Muscle layer of duodenum (tissue), 2 donors: ENCODE data around the gene UGT3A2.

Experiments
- H3K27ac ChIP-seq: one replicate; pipeline ENCODE4 v1.7.0; 2013; ENCODE audit warnings: mild to moderate bottlenecking, low read length
- H3K27me3 ChIP-seq: one replicate; pipeline ENCODE4 v1.7.0; 2013; ENCODE audit warnings: low read depth, mild to moderate bottlenecking, control low read depth, low read length
- H3K36me3 ChIP-seq, 2 donors: one replicate each; pipeline ENCODE4 v1.7.0; 2013; ENCODE audit warnings: low read length in 2 of 2, control low read depth in 1 of 2, mild to moderate bottlenecking in 1 of 2; ENCODE audit not compliant: insufficient read depth in 2 of 2, control insufficient read depth in 1 of 2
- H3K4me1 ChIP-seq, 2 donors: one replicate each; pipeline ENCODE4 v1.7.0; 2013; ENCODE audit warnings: low read length in 2 of 2, mild to moderate bottlenecking in 2 of 2, control low read depth in 1 of 2, moderate library complexity in 1 of 2; ENCODE audit not compliant: insufficient read depth in 2 of 2, control insufficient read depth in 1 of 2
- H3K4me3 ChIP-seq, 2 donors: one replicate each; pipeline ENCODE4 v1.7.0; 2013; ENCODE audit warnings: low read length in 2 of 2, low read depth in 1 of 2, mild to moderate bottlenecking in 1 of 2
- H3K9me3 ChIP-seq, 2 donors: one replicate each; pipeline ENCODE4 v1.7.0; 2013; ENCODE audit warnings: low read length in 2 of 2, control low read depth in 1 of 2, mild to moderate bottlenecking in 1 of 2; ENCODE audit not compliant: control insufficient read depth in 1 of 2
- donor health status: healthy.

The UGT3A2 gene

GRCh38 chr5:36001032-36001431 lies 65.7 kb downstream of the UGT3A2 start:
- H3K27ac ChIP-seq: no peak overlapping the region
- H3K27me3 ChIP-seq: no peaks in the 10 kb centered on the region
- no peak overlapping the region for H3K4me3 ChIP-seq
- H3K9me3 ChIP-seq: no peaks in the 10 kb centered on the region
- H3K36me3 ChIP-seq: no peaks in the 10 kb centered on the region
- H3K4me1 ChIP-seq: no peaks in the 10 kb centered on the region

GRCh38 chr5:35999547-35999946 lies 67.1 kb downstream of the UGT3A2 start:
- Histone ChIP-seq H3K4me1 (no peaks in the 10 kb centered on the region), H3K27me3 (no peaks in the 10 kb centered on the region), H3K4me3 (no peak overlapping the region), H3K36me3 (no peaks in the 10 kb centered on the region), H3K27ac (no peak overlapping the region), H3K9me3 (no peaks in the 10 kb centered on the region)

- no peak overlapping the region for H3K27ac ChIP-seq
- no peak overlapping the region for H3K4me3 ChIP-seq
- no peaks in the 10 kb centered on the region for H3K4me1 ChIP-seq
- H3K27me3 ChIP-seq: no peaks in the 10 kb centered on the region
- H3K36me3 ChIP-seq: no peaks in the 10 kb centered on the region
- H3K9me3 ChIP-seq: no peaks in the 10 kb centered on the region
Observed at GRCh38 chr5:35996076-35996475, 70.6 kb downstream of the UGT3A2 start.

- no peaks in the 10 kb centered on the region for H3K9me3 ChIP-seq
- no peak within 1 kb of the TSS for H3K4me3 ChIP-seq
- no peaks in the 10 kb centered on the region for H3K27me3 ChIP-seq
- no peaks in the 10 kb centered on the region for H3K36me3 ChIP-seq
- H3K27ac ChIP-seq: no peak within 1 kb of the TSS
- no peaks in the 10 kb centered on the region for H3K4me1 ChIP-seq
Observed at GRCh38 chr5:35990941-35991611, 75.6 kb downstream of the UGT3A2 start, which contains the start of gene UGT3A1. Gene UGT3A1 (minus strand): TSS chr5:35991390. CDS start chr5:35991240, 150 bp downstream.

- Histone ChIP-seq H3K27ac (no peak overlapping the region), H3K9me3 (no peaks in the 10 kb centered on the region), H3K4me1 (no peaks in the 10 kb centered on the region), H3K27me3 (no peaks in the 10 kb centered on the region), H3K36me3 (no peaks in the 10 kb centered on the region), H3K4me3 (no peak overlapping the region)
Observed at GRCh38 chr5:35990520-35990919, 76.2 kb downstream of the UGT3A2 start.

- Histone ChIP-seq H3K27ac (no peak overlapping the region), H3K36me3 (no peaks in the 10 kb centered on the region), H3K4me3 (no peak overlapping the region)
Observed at GRCh38 chr5:35988529-35988928, 78.2 kb downstream of the UGT3A2 start.

GRCh38 chr5:35987776-35988175 lies 78.9 kb downstream of the UGT3A2 start:
- no peaks in the 10 kb centered on the region for H3K36me3 ChIP-seq

More at GRCh38 chr5:35988529-35988928, 78.2 kb downstream of the UGT3A2 start:
- Histone ChIP-seq H3K4me1 (no peaks in the 10 kb centered on the region), H3K9me3 (no peaks in the 10 kb centered on the region), H3K27me3 (no peaks in the 10 kb centered on the region)

More at GRCh38 chr5:35987776-35988175, 78.9 kb downstream of the UGT3A2 start:
- H3K4me1 ChIP-seq: no peaks in the 10 kb centered on the region
- H3K4me3 ChIP-seq: no peak overlapping the region
- H3K27me3 ChIP-seq: no peaks in the 10 kb centered on the region
- H3K27ac ChIP-seq: no peak overlapping the region
- no peaks in the 10 kb centered on the region for H3K9me3 ChIP-seq
